ENCODE data around the gene GNAS-AS1. TPM values are rescaled to one million over a fixed set of nuclear protein-coding genes. Genes with fewer than 3 reads are reported as not detected.
"Not testable (repeated sequence)": the region's sequence is repeated elsewhere in the genome, so short reads cannot be mapped to it uniquely, and the experiment has no call there.

GNAS-AS1 gene
- total RNA-seq, 1 experiment from 2014 or later: 1.6 TPM

DNA sequence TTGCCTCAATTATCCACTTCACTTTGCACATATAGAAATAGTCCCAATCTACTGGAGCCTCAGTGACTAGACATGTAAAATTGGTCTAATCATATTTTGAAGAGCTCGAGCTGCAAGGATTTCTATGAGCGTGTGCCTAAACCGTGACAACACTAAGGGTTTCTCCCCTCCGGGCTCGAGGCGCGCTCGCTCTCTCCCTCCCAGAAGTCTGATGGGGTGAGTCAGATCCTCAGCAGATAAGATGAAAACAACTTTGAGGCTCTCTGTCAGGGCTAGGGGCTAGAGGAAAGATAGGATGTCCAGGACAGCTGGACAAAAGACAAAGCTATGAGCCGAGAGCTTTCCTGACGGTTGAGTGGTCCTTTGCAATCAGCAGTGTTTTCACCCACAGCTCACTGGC is 16.8 kb downstream of the GNAS-AS1 start:
- no TSS peak for BruUV-seq (replicated peaks)
- Mint-ChIP-seq H3K4me3 (ENCODE audit: unreplicated experiment) (no peak overlapping the region), H3K27me3 (ENCODE audit: insufficient read depth, unreplicated experiment) (peaks cover 43% of the 10 kb centered on the region), H3K4me1 (ENCODE audit: insufficient read depth, unreplicated experiment) (no peaks in the 10 kb centered on the region), H3K27ac (ENCODE audit: low read depth, unreplicated experiment) (no peak overlapping the region), H3K36me3 (ENCODE audit: insufficient read depth, unreplicated experiment) (peaks cover 13% of the 10 kb centered on the region), H3K9me3 (ENCODE audit: unreplicated experiment) (no peaks in the 10 kb centered on the region)
- ChIA-PET POLR2A (no interaction called here), CTCF (interaction anchor here (0.5 to 0.7 kb wide), 3 partner anchors 26 to 628 kb away, joined by 3 to 4 read pairs (median 3); no protein-coding TSS in a partner anchor)
- no peak for DNase-seq (ENCODE audit: unreplicated experiment)
- no peak for TF ChIP-seq CTCF (IDR thresholded peaks at IDR 0.05; ENCODE audit: unreplicated experiment)
- intact Hi-C loops (cut with micrococcal nuclease): no loop called here

DNA sequence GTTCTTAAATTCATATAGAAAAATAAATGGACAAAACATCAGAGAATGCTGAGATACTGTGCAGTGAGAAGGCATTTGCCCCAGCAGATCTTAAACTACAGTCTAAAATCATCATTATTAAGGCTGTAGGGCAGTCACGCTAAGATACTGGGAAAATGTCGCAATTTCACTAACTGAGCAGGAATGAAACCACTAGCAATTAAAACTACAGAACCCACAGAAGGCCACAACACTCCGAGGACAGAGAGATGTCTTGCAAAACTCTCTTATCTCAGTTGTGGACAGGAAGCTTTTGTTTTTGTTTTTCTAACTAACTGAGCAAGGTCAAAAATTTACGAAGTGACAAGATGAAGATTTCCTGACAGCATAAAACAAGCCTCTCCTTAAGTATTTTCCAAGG is 18.2 kb downstream of the GNAS-AS1 start:
- intact Hi-C loops (cut with micrococcal nuclease): no loop called here
- TF ChIP-seq CTCF (IDR thresholded peaks at IDR 0.05; ENCODE audit: unreplicated experiment): no peak
- Mint-ChIP-seq H3K4me1 (ENCODE audit: insufficient read depth, unreplicated experiment) (no peaks in the 10 kb centered on the region), H3K36me3 (ENCODE audit: insufficient read depth, unreplicated experiment) (peaks cover 13% of the 10 kb centered on the region), H3K27me3 (ENCODE audit: insufficient read depth, unreplicated experiment) (peaks cover 43% of the 10 kb centered on the region), H3K9me3 (ENCODE audit: unreplicated experiment) (no peaks in the 10 kb centered on the region), H3K4me3 (ENCODE audit: unreplicated experiment) (no peak overlapping the region), H3K27ac (ENCODE audit: low read depth, unreplicated experiment) (no peak overlapping the region)
- DNase-seq (ENCODE audit: unreplicated experiment): no peak
- ChIA-PET POLR2A (no interaction called here), CTCF (no interaction called here)
- no TSS peak for BruUV-seq (replicated peaks)

GRCh38 chr20:58829531-58829941 is 21.2 kb downstream of the GNAS-AS1 start:
- peaks cover 32% of the 10 kb centered on the region for H3K27me3 Mint-ChIP-seq (ENCODE audit: insufficient read depth, unreplicated experiment)
- TF ChIP-seq CTCF (IDR thresholded peaks at IDR 0.05; ENCODE audit: unreplicated experiment): no peak
- ChIA-PET CTCF (interaction anchor here (0.6 to 1.3 kb wide), 4 partner anchors 15 to 686 kb away, joined by 3 to 4 read pairs (median 3); no protein-coding TSS in a partner anchor), POLR2A (interaction anchor here (0.7 kb wide), 1 partner anchor 879 kb away, joined by 3 read pairs; no protein-coding TSS in a partner anchor)
- no peaks in the 10 kb centered on the region for H3K4me1 Mint-ChIP-seq (ENCODE audit: insufficient read depth, unreplicated experiment)
- intact Hi-C loops (cut with micrococcal nuclease): no loop called here
- peaks cover 13% of the 10 kb centered on the region for H3K36me3 Mint-ChIP-seq (ENCODE audit: insufficient read depth, unreplicated experiment)
- H3K9me3 Mint-ChIP-seq (ENCODE audit: unreplicated experiment): no peaks in the 10 kb centered on the region
- no peak for DNase-seq (ENCODE audit: unreplicated experiment)
- no TSS peak for BruUV-seq (replicated peaks)
- no peak overlapping the region for H3K27ac Mint-ChIP-seq (ENCODE audit: low read depth, unreplicated experiment)
- H3K4me3 Mint-ChIP-seq (ENCODE audit: unreplicated experiment): no peak overlapping the region

GRCh38 chr20:58828804-58829203 is 21.9 kb downstream of the GNAS-AS1 start:
- not testable (repeated sequence) for H3K9me3 Mint-ChIP-seq (ENCODE audit: unreplicated experiment)

DNA sequence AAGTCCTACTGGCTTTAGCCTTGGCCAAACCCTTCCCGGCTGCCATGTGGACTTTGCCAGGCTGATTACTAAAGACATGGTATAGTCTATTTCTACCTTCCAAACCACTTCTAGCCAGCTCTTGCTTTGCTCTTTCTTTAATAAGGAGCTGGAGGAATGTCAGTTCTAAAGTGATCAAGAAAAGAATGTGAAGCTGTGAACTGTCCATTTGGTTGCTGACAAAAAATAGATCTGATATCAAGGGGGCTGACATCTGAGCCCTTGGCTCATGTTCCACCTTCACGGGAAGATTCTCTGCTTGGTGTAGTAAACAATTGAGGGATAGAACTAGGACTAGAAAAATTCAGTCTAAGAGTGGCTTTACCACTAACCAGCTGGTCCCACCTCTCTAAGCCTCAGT is 22.6 kb downstream of the GNAS-AS1 start:
- no TSS peak for BruUV-seq (replicated peaks)
- TF ChIP-seq CTCF (IDR thresholded peaks at IDR 0.05; ENCODE audit: unreplicated experiment): no peak
- intact Hi-C loops (cut with micrococcal nuclease): no loop called here
- CTCF ChIA-PET: interaction anchor here (0.5 to 1.1 kb wide), 3 partner anchors 9 to 17 kb away, joined by 3 read pairs; no protein-coding TSS in a partner anchor
- POLR2A ChIA-PET: no interaction called here
- Mint-ChIP-seq H3K36me3 (ENCODE audit: insufficient read depth, unreplicated experiment) (peaks cover 7% of the 10 kb centered on the region), H3K4me3 (ENCODE audit: unreplicated experiment) (no peak overlapping the region), H3K27me3 (ENCODE audit: insufficient read depth, unreplicated experiment) (peaks cover 18% of the 10 kb centered on the region), H3K9me3 (ENCODE audit: unreplicated experiment) (no peaks in the 10 kb centered on the region), H3K4me1 (ENCODE audit: insufficient read depth, unreplicated experiment) (no peaks in the 10 kb centered on the region), H3K27ac (ENCODE audit: low read depth, unreplicated experiment) (no peak overlapping the region)
- DNase-seq (ENCODE audit: unreplicated experiment): no peak

More at GRCh38 chr20:58828804-58829203, 21.9 kb downstream of the GNAS-AS1 start:
- POLR2A ChIA-PET; DNase-seq (ENCODE audit: unreplicated experiment); BruUV-seq (replicated peaks); H3K4me3 Mint-ChIP-seq (ENCODE audit: unreplicated experiment); H3K27ac Mint-ChIP-seq (ENCODE audit: low read depth, unreplicated experiment); intact Hi-C loops (cut with micrococcal nuclease); H3K4me1 Mint-ChIP-seq (ENCODE audit: insufficient read depth, unreplicated experiment): not testable (repeated sequence)
- H3K27me3 Mint-ChIP-seq (ENCODE audit: insufficient read depth, unreplicated experiment): peaks cover 25% of the 10 kb centered on the region
- CTCF ChIA-PET: interaction anchor here (0.6 to 1.3 kb wide), 7 partner anchors 16 to 1575 kb away, joined by 3 to 4 read pairs (median 3); no protein-coding TSS in a partner anchor
- H3K36me3 Mint-ChIP-seq (ENCODE audit: insufficient read depth, unreplicated experiment): peaks cover 13% of the 10 kb centered on the region
